GM12892 (cell line): Measurements from ENCODE around the gene CEP72.

Experiments used
- POLR2A ChIP-seq: IDR thresholded peaks from 2 replicates; pipeline ENCODE4 v1.6.1; 2011; ENCODE audit warnings: low read depth, low read length, control low read depth
- POLR2AphosphoS5 ChIP-seq: IDR thresholded peaks from 2 replicates; pipeline ENCODE4 v1.6.1; 2011; ENCODE audit warnings: low read depth, low read length, control low read depth
- TAF1 ChIP-seq: IDR thresholded peaks from 2 replicates; pipeline ENCODE4 v1.6.1; 2011; ENCODE audit warnings: low read depth, mild to moderate bottlenecking, control low read depth, low read length, borderline replicate concordance

- TF ChIP-seq TAF1 (peak; percentile 46; the same call in 1 of the 2 replicates), POLR2AphosphoS5 (no peak), POLR2A (peak; percentile 53; the same call in 1 of the 2 replicates)
Observed at GRCh38 chr5:611731-612486, at the start of gene CEP72.
